BLaER1 treated with 17β-estradiol and CSF1 and Interleukin-3, amounts not matched to agents 10 nM and 100 nM (cell line): ENCODE measurements around the gene MAPK12.
A peak's percentile ranks its signal among the peaks of the same experiment; 100 is the strongest.

Experiments
- H3K27ac ChIP-seq, 11 experiments: shearing (Covaris generic); formaldehyde crosslinking; 2 replicates each; pipeline ENCODE4 v1.8.1; 2022
- H3K27me3 ChIP-seq, 11 experiments: shearing (Covaris generic); formaldehyde crosslinking; 2 replicates each; pipeline ENCODE4 v1.8.1; 2022
- H3K36me3 ChIP-seq, 11 experiments: shearing (Covaris generic); formaldehyde crosslinking; 2 replicates each; pipeline ENCODE4 v1.8.1; 2022
- H3K4me1 ChIP-seq, 10 experiments: shearing (Covaris generic); formaldehyde crosslinking; 2 replicates each; pipeline ENCODE4 v1.8.1; 2022
- H3K4me2 ChIP-seq, 11 experiments: shearing (Covaris generic); formaldehyde crosslinking; 2 replicates each; pipeline ENCODE4 v1.8.1; 2022
- H3K4me3 ChIP-seq, 10 experiments: shearing (Covaris generic); formaldehyde crosslinking; 2 replicates each; pipeline ENCODE4 v1.8.1; 2022
- H3K9ac ChIP-seq, 11 experiments: shearing (Covaris generic); formaldehyde crosslinking; 2 replicates each; pipeline ENCODE4 v1.8.1; 2022
- H3K9me3 ChIP-seq, 11 experiments: shearing (Covaris generic); formaldehyde crosslinking; replicated peaks in 1 of 11; 2 replicates each; pipeline ENCODE4 v1.8.1; 2022
- H4K20me1 ChIP-seq, 11 experiments: shearing (Covaris generic); formaldehyde crosslinking; 2 replicates each; pipeline ENCODE4 v1.8.1; 2022
- Cebpa-rat ChIP-seq, 11 experiments: shearing (Covaris generic); IDR thresholded peaks; 2 replicates each; pipeline ENCODE4 v1.8.1; 2022

Gene MAPK12

GRCh38 chr22:50246242-50247175 lies 15.0 kb downstream of the MAPK12 start:
- peaks cover 64 to 79% (median 72%) of the 10 kb centered on the region in 10 experiments for H3K4me1 ChIP-seq
- no peaks in the 10 kb centered on the region for H3K27me3 ChIP-seq
- peaks cover 10 to 46% (median 25%) of the 10 kb centered on the region in 11 experiments; a peak in 21 of 22 replicates for H3K36me3 ChIP-seq
- peak overlapping the region; percentile 83 to 95 (median 89); a peak in 21 of 22 replicates for H3K9ac ChIP-seq
- peaks cover 5 to 82% (median 66%) of the 10 kb centered on the region in 11 experiments; a peak in 19 of 22 replicates for H4K20me1 ChIP-seq
- peak overlapping the region; percentile 79 to 95 (median 90); a peak in 18 of 20 replicates for H3K4me3 ChIP-seq
- H3K27ac ChIP-seq: peak overlapping the region in 2 of 11 experiments; percentile 82 to 95; a peak in 1 of 22 replicates
- no peak for TF ChIP-seq Cebpa-rat (IDR thresholded peaks at IDR 0.05)
- no peaks in the 10 kb centered on the region for H3K9me3 ChIP-seq
- H3K4me2 ChIP-seq: peak overlapping the region; percentile 91 to 100 (median 98)

- no peaks in the 10 kb centered on the region for H3K27me3 ChIP-seq
- TF ChIP-seq Cebpa-rat (IDR thresholded peaks at IDR 0.05): no peak
- H3K9ac ChIP-seq: peak overlapping the region; percentile 83 to 95 (median 89)
- peaks cover 64 to 82% (median 76%) of the 10 kb centered on the region in 10 experiments for H3K4me1 ChIP-seq
- H3K4me2 ChIP-seq: peak overlapping the region; percentile 91 to 100 (median 98)
- H4K20me1 ChIP-seq: peaks cover 10 to 87% (median 75%) of the 10 kb centered on the region in 11 experiments; a peak in 20 of 22 replicates
- peak overlapping the region; percentile 59 to 95 (median 82); a peak in 21 of 22 replicates for H3K27ac ChIP-seq
- peaks cover 11 to 48% (median 28%) of the 10 kb centered on the region in 11 experiments; a peak in 21 of 22 replicates for H3K36me3 ChIP-seq
- H3K9me3 ChIP-seq: no peaks in the 10 kb centered on the region
- H3K4me3 ChIP-seq: peak overlapping the region; percentile 79 to 95 (median 90)
Observed at GRCh38 chr22:50245214-50246072, 16.0 kb downstream of the MAPK12 start.

GRCh38 chr22:50244420-50245213 lies 16.9 kb downstream of the MAPK12 start, which contains the start of gene TUBGCP6:
TUBGCP6 (minus strand) TSS chr22:50245023; CDS start chr22:50244459, 564 bp downstream.
- no peak for TF ChIP-seq Cebpa-rat (IDR thresholded peaks at IDR 0.05)
- H3K9me3 ChIP-seq: no peaks in the 10 kb centered on the region
- peaks cover 14 to 87% (median 75%) of the 10 kb centered on the region in 11 experiments; a peak in 20 of 22 replicates for H4K20me1 ChIP-seq
- H3K36me3 ChIP-seq: peaks cover 19 to 51% (median 37%) of the 10 kb centered on the region in 11 experiments
- H3K9ac ChIP-seq: peak within 1 kb of the TSS; percentile 83 to 95 (median 89)
- peak within 1 kb of the TSS; percentile 59 to 95 (median 82) for H3K27ac ChIP-seq
- peak within 1 kb of the TSS; percentile 79 to 95 (median 90) for H3K4me3 ChIP-seq
- peaks cover 57 to 79% (median 71%) of the 10 kb centered on the region in 10 experiments for H3K4me1 ChIP-seq
- H3K4me2 ChIP-seq: peak within 1 kb of the TSS; percentile 91 to 100 (median 98)
- H3K27me3 ChIP-seq: no peaks in the 10 kb centered on the region

- H3K4me3 ChIP-seq: peak overlapping the region; percentile 79 to 95 (median 90)
- H4K20me1 ChIP-seq: peaks cover 19 to 90% (median 80%) of the 10 kb centered on the region in 11 experiments; a peak in 20 of 22 replicates
- H3K36me3 ChIP-seq: peaks cover 20 to 53% (median 43%) of the 10 kb centered on the region in 11 experiments
- peak overlapping the region; percentile 59 to 95 (median 82); a peak in 21 of 22 replicates for H3K27ac ChIP-seq
- peak overlapping the region; percentile 91 to 100 (median 97) for H3K4me2 ChIP-seq
- no peaks in the 10 kb centered on the region for H3K27me3 ChIP-seq
- H3K9ac ChIP-seq: peak overlapping the region; percentile 83 to 95 (median 89)
- TF ChIP-seq Cebpa-rat (IDR thresholded peaks at IDR 0.05): no peak
- H3K4me1 ChIP-seq: peaks cover 56 to 81% (median 73%) of the 10 kb centered on the region in 10 experiments
- H3K9me3 ChIP-seq: no peaks in the 10 kb centered on the region
Observed at GRCh38 chr22:50243685-50244419, 17.6 kb downstream of the MAPK12 start.

- H3K27me3 ChIP-seq: no peaks in the 10 kb centered on the region
- H3K36me3 ChIP-seq: peaks cover 20 to 42% (median 38%) of the 10 kb centered on the region in 11 experiments
- no peak overlapping the region; a peak in 1 of 22 replicates for H3K27ac ChIP-seq
- H3K9ac ChIP-seq: peak overlapping the region; percentile 83 to 95 (median 89)
- no peaks in the 10 kb centered on the region for H3K9me3 ChIP-seq
- peak overlapping the region; percentile 79 to 95 (median 90) for H3K4me3 ChIP-seq
- no peak for TF ChIP-seq Cebpa-rat (IDR thresholded peaks at IDR 0.05)
- H4K20me1 ChIP-seq: peaks cover 24 to 90% (median 78%) of the 10 kb centered on the region in 11 experiments; a peak in 21 of 22 replicates
- peak overlapping the region; percentile 91 to 100 (median 97) for H3K4me2 ChIP-seq
- peaks cover 50 to 81% (median 73%) of the 10 kb centered on the region in 10 experiments for H3K4me1 ChIP-seq
Observed at GRCh38 chr22:50242406-50242949, 19.0 kb downstream of the MAPK12 start.

- TF ChIP-seq Cebpa-rat (IDR thresholded peaks at IDR 0.05): no peak
- H4K20me1 ChIP-seq: peaks cover 62 to 100% (median 92%) of the 10 kb centered on the region in 11 experiments
- no peak overlapping the region for H3K4me3 ChIP-seq
- peaks cover 0 to 9% (median 0%) of the 10 kb centered on the region in 11 experiments; a peak in 2 of 22 replicates for H3K9me3 ChIP-seq
- H3K36me3 ChIP-seq: peaks cover 10 to 31% (median 25%) of the 10 kb centered on the region in 11 experiments; a peak in 19 of 22 replicates
- H3K9ac ChIP-seq: peak overlapping the region in 8 of 11 experiments; percentile 18 to 59 (median 36); a peak in 9 of 22 replicates
- H3K27ac ChIP-seq: peak overlapping the region in 1 of 11 experiments; percentile 47; a peak in 2 of 22 replicates
- H3K27me3 ChIP-seq: no peaks in the 10 kb centered on the region
- H3K4me2 ChIP-seq: peak overlapping the region; percentile 25 to 97 (median 53); a peak in 20 of 22 replicates
- peaks cover 51 to 86% (median 77%) of the 10 kb centered on the region in 10 experiments for H3K4me1 ChIP-seq
Observed at GRCh38 chr22:50238755-50239154, 22.7 kb downstream of the MAPK12 start.
